Endothelial cell of umbilical vein (primary cell): ENCODE measurements around the gene SMIM11. TPM values are rescaled to one million over a fixed set of nuclear protein-coding genes. Genes with fewer than 3 reads are reported as not detected.

Experiments
- BruUV-seq: library from RNA; stranded (reverse); fragments of 400-500 nt; replicated peaks from 2 replicates; lab custom pipeline; 2021; lab: Mats Ljungman, UMichigan
- CTCF ChIA-PET: fragments of 300-600, 350-600 bp; sonication (Branson Sonifier 250); formaldehyde crosslinking; loops from one replicate; lab custom pipeline; 2021; ENCODE audit warnings: antibody characterized with exemption, inconsistent platforms; lab: Charles Lee
- POLR2A ChIA-PET: fragments of 300-600, 350-600 bp; sonication (Branson Sonifier 250); formaldehyde crosslinking; loops from one replicate; lab custom pipeline; 2021; ENCODE audit warnings: antibody characterized with exemption, inconsistent platforms; lab: Charles Lee
- DNase-seq: peaks from one replicate; pipeline ENCODE4 v3.0.0-alpha.2; 2011; ENCODE audit warnings: low read depth, low spot score
- FAIRE-seq: peaks from 2 replicates; lab custom pipeline; 2011; peaks lifted over from hg19 to GRCh38; lab: Jason Lieb, UNC
- H2AFZ ChIP-seq: 2 replicates; pipeline ENCODE4 v1.6.0; 2012; ENCODE audit warnings: low read depth, low read length, control low read depth, inconsistent platforms
- H3K27ac ChIP-seq: 2 replicates; pipeline ENCODE4 v1.5.1; 2011; ENCODE audit warnings: low read depth, mild to moderate bottlenecking, control low read depth, low read length, moderate library complexity; ENCODE audit not compliant: insufficient read depth
- H3K27me3 ChIP-seq, 2 experiments: 2 replicates each; pipeline versions ENCODE4 v1.6.0 to v1.6.1; 2011; ENCODE audit warnings: low read length in 2 of 2, mixed read lengths in 1 of 2; ENCODE audit not compliant: control insufficient read depth in 2 of 2, insufficient read depth in 2 of 2
- H3K36me3 ChIP-seq, 2 experiments: 2 replicates in 1 of 2; 3 replicates in 1 of 2; pipeline ENCODE4 v1.5.1; 2011; ENCODE audit warnings: low read length in 2 of 2, mild to moderate bottlenecking in 1 of 2, moderate library complexity in 1 of 2; ENCODE audit not compliant: control insufficient read depth in 2 of 2, insufficient read depth in 2 of 2; ENCODE audit errors: extremely low read depth in 1 of 2
- H3K4me1 ChIP-seq: 3 replicates; pipeline ENCODE4 v1.5.1; 2011; ENCODE audit warnings: mild to moderate bottlenecking, low read length; ENCODE audit not compliant: control insufficient read depth, insufficient read depth; ENCODE audit errors: extremely low read depth
- H3K4me2 ChIP-seq: 2 replicates; pipeline ENCODE4 v1.6.1; 2011; ENCODE audit warnings: low read length, control low read depth, mixed read lengths; ENCODE audit not compliant: insufficient read depth
- H3K4me3 ChIP-seq, 3 experiments: fragments of 200-600 bp in 1 of 3; sonication (generic), shearing (Covaris generic) in 1 of 3; replicated peaks in 1 of 3; 2 replicates each; pipeline ENCODE4 v1.5.1; 2011 to 2016; ENCODE audit warnings: control low read depth in 3 of 3, low read length in 3 of 3, mild to moderate bottlenecking in 2 of 3, inconsistent platforms in 1 of 3, low read depth in 1 of 3, moderate library complexity in 1 of 3; ENCODE audit not compliant: insufficient read depth in 1 of 3
- H3K79me2 ChIP-seq: 2 replicates; pipeline ENCODE4 v1.6.0; 2012; ENCODE audit warnings: low read length, inconsistent platforms; ENCODE audit not compliant: control insufficient read depth, insufficient read depth
- H3K9ac ChIP-seq: replicated peaks from 2 replicates; pipeline ENCODE3; 2011; ENCODE audit warnings: low read length, control low read depth; ENCODE audit not compliant: insufficient read depth; ENCODE audit errors: extremely low read depth
- H3K9me1 ChIP-seq: replicated peaks from 3 replicates; pipeline ENCODE4 v1.6.0; 2011; ENCODE audit warnings: mild to moderate bottlenecking, low read length; ENCODE audit not compliant: control insufficient read depth, insufficient read depth; ENCODE audit errors: extremely low read depth
- H3K9me3 ChIP-seq: replicated peaks from 2 replicates; pipeline ENCODE4 v1.5.1; 2012; ENCODE audit warnings: low read length, inconsistent platforms; ENCODE audit not compliant: control insufficient read depth, insufficient read depth
- H4K20me1 ChIP-seq: replicated peaks from 2 replicates; pipeline ENCODE3; 2011; ENCODE audit warnings: mild to moderate bottlenecking, low read length; ENCODE audit not compliant: control insufficient read depth, insufficient read depth; ENCODE audit errors: extremely low read depth
- EZH2 ChIP-seq: IDR thresholded peaks from 2 replicates; pipeline ENCODE4 v1.6.1; 2012; ENCODE audit warnings: borderline replicate concordance, low read depth, mild to moderate bottlenecking, moderate library complexity, low read length, inconsistent platforms; ENCODE audit not compliant: severe bottlenecking
- FOS ChIP-seq: IDR thresholded peaks from 2 replicates; pipeline ENCODE4 v1.6.1; 2011; ENCODE audit warnings: mild to moderate bottlenecking, low read length, moderate library complexity, borderline replicate concordance; ENCODE audit not compliant: insufficient read depth
- JUN ChIP-seq: IDR thresholded peaks from 2 replicates; pipeline ENCODE4 v1.6.1; 2011; ENCODE audit warnings: borderline replicate concordance, low read depth; ENCODE audit not compliant: insufficient read length, insufficient read depth
- MYC ChIP-seq: IDR thresholded peaks from one replicate; pipeline ENCODE4 v1.6.1; 2011; ENCODE audit warnings: mild to moderate bottlenecking, low read depth, low read length
- POLR2A ChIP-seq: IDR thresholded peaks from 2 replicates; pipeline ENCODE4 v1.6.1; 2012; ENCODE audit warnings: low read depth, mild to moderate bottlenecking, control low read depth, low read length
- dilution Hi-C: fragments of 300-500 bp; cut with MboI; formaldehyde crosslinking; loops from one replicate; pipeline ENCODE4 v1.15.0; 2019; ENCODE audit warnings: low sequenced_read_pairs; ENCODE audit not compliant: extremely low pct_ligation_motif_present
- intact Hi-C: fragments of 100-400 bp; cut with micrococcal nuclease; formaldehyde crosslinking; loops from one replicate; pipeline ENCODE4 v1.10.0; 2022
- polyA plus RNA-seq, 4 experiments: library from polyadenylated mRNA; depleted of rRNA in 3 of 4; stranded (reverse) in 3 of 4; unstranded in 1 of 4; fragments of >200 nt; gene quantifications; 2 replicates each; pipeline versions ENCODE4 v1.2.1 to v1.2.3, GENCODE V29; 2011 to 2012; ENCODE audit warnings: missing spikeins in 1 of 4
- total RNA-seq: library from RNA; stranded (reverse); gene quantifications from 2 replicates; pipeline ENCODE4 v1.2.3, GENCODE V29; 2021
- TF ChIP-seq, protein P1 (sequence below), 2 donors: IDR thresholded peaks; 1 replicate in 1 of 2; 2 replicates in 1 of 2; pipeline ENCODE4 v1.5.1; 2011; ENCODE audit warnings: low read length in 2 of 2, mild to moderate bottlenecking in 2 of 2, moderate library complexity in 2 of 2, control low read depth in 1 of 2, inconsistent platforms in 1 of 2, low read depth in 1 of 2; ENCODE audit not compliant: insufficient read depth in 1 of 2; ENCODE audit errors: extremely low read depth in 1 of 2

SMIM11 gene
- total and polyA plus RNA-seq, 2 donors (not counting 3 experiments of a cell fraction or from before 2014, with no cell fraction given), result 1.4 to 1.5 TPM

DNA sequence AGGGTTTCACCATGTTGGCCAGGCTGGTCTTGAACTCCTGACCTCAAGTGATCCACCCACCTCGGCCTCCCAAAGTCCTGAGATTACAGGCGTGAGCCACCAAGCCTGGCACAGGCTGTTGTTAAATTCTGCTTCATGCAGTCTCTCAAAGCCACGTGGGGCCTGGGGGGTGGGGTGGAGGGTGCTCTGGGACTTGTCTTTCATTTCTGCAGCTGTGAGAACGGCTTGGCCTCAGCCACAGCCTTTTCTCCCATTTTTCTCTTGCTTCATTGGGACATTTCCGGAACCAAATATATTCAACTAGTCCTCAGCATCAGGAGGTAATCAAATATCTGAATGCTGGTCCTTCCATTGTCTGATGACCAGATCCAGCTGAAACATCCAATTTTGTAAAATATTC, 39.1 kb upstream of the SMIM11 start:
- dilution Hi-C loops (no loop called here), intact Hi-C loops (no loop called here)
- FAIRE-seq (no peak), DNase-seq (no peak)
- Histone ChIP-seq H3K27me3 (peaks cover 0 to 2% of the 10 kb centered on the region in 2 experiments), H3K9me1 (no peaks in the 10 kb centered on the region), H3K79me2 (no peaks in the 10 kb centered on the region), H3K4me1 (peaks cover 10% of the 10 kb centered on the region), H4K20me1 (no peaks in the 10 kb centered on the region), H3K27ac (no peak overlapping the region), H3K4me3 (no peak overlapping the region), H3K36me3 (no peaks in the 10 kb centered on the region), H3K9ac (no peak overlapping the region), H3K4me2 (peak overlapping the region; percentile 33), H3K9me3 (no peaks in the 10 kb centered on the region), H2AFZ (peak overlapping the region; percentile 25)
- TF ChIP-seq EZH2 (no peak), MYC (no peak), JUN (no peak), FOS (no peak), POLR2A (no peak)
- TF ChIP-seq, protein P1, sequence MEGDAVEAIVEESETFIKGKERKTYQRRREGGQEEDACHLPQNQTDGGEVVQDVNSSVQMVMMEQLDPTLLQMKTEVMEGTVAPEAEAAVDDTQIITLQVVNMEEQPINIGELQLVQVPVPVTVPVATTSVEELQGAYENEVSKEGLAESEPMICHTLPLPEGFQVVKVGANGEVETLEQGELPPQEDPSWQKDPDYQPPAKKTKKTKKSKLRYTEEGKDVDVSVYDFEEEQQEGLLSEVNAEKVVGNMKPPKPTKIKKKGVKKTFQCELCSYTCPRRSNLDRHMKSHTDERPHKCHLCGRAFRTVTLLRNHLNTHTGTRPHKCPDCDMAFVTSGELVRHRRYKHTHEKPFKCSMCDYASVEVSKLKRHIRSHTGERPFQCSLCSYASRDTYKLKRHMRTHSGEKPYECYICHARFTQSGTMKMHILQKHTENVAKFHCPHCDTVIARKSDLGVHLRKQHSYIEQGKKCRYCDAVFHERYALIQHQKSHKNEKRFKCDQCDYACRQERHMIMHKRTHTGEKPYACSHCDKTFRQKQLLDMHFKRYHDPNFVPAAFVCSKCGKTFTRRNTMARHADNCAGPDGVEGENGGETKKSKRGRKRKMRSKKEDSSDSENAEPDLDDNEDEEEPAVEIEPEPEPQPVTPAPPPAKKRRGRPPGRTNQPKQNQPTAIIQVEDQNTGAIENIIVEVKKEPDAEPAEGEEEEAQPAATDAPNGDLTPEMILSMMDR (IDR thresholded peaks at IDR 0.05; ENCODE audit: extremely low read depth in 1 of 2, insufficient read depth in 1 of 2, low read depth in 1 of 2, low read length in 2 of 2), result no peak
- BruUV-seq, result no TSS peak
- POLR2A ChIA-PET, result no interaction called here
- CTCF ChIA-PET, result interaction anchor here (1.0 to 5.0 kb wide), 3 partner anchors 11 to 413 kb away, joined by 3 to 64 read pairs (median 22); no protein-coding TSS in a partner anchor
